Effector memory CD4-positive, alpha-beta T cell (primary cell): Measurements from ENCODE around the gene SPG7.

Experiments used
- DNase-seq, 3 donors: peaks; one replicate each; pipeline ENCODE4 v3.0.0-alpha.2; 2020
- H3K27ac ChIP-seq: 2 replicates; pipeline ENCODE4 v1.7.0; 2013; ENCODE audit warnings: mild to moderate bottlenecking, low read length, moderate library complexity; ENCODE audit not compliant: insufficient read depth, poor library complexity, severe bottlenecking
- H3K27me3 ChIP-seq: replicated peaks from 2 replicates; pipeline ENCODE4 v1.7.0; 2013; ENCODE audit warnings: mild to moderate bottlenecking, low read length; ENCODE audit not compliant: insufficient read depth, control insufficient read depth, poor library complexity, severe bottlenecking
- H3K36me3 ChIP-seq: 2 replicates; pipeline ENCODE4 v1.7.0; 2013; ENCODE audit warnings: mild to moderate bottlenecking, low read length, moderate library complexity; ENCODE audit not compliant: control insufficient read depth, insufficient read depth
- H3K4me1 ChIP-seq: 2 replicates; pipeline ENCODE4 v1.7.0; 2013; ENCODE audit warnings: low read length, mild to moderate bottlenecking; ENCODE audit not compliant: control insufficient read depth, insufficient read depth, poor library complexity, severe bottlenecking
- H3K4me3 ChIP-seq: 2 replicates; pipeline ENCODE4 v1.7.0; 2013; ENCODE audit warnings: low read length, low read depth, mild to moderate bottlenecking; ENCODE audit not compliant: insufficient read depth, poor library complexity, severe bottlenecking
- H3K9me3 ChIP-seq: 2 replicates; pipeline ENCODE4 v1.7.0; 2013; ENCODE audit warnings: mild to moderate bottlenecking, low read length, moderate library complexity; ENCODE audit not compliant: control insufficient read depth

SPG7 gene

DNA sequence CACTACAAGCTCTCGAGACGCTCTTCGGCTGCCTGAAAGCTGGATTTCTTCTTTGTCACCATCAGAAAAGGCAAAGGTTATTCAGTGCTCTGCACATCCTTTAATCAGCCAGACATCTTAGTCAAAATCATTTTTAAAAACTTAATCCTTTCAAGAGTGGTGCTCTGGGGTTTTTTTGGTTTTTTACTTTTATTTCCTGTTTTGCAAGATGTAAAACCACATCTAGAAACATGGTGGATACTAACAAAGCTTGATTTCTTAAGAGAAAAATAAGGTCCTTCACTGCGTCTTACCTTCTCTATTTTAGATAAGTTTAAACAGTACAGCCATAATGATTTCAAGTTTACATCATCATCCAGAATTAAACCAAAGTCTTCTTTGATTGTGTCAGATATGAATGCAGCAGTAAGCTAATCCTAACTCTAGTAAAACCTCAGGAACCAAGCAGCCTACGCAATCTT lies 24.1 kb upstream of the SPG7 start:
- peak overlapping the region; percentile 33 for H3K4me3 ChIP-seq
- H3K36me3 ChIP-seq = no peaks in the 10 kb centered on the region
- peaks cover 81% of the 10 kb centered on the region for H3K4me1 ChIP-seq
- H3K27me3 ChIP-seq = no peaks in the 10 kb centered on the region
- H3K27ac ChIP-seq = peak overlapping the region; percentile 68
- H3K9me3 ChIP-seq = no peaks in the 10 kb centered on the region
- DNase-seq = no peak

DNA sequence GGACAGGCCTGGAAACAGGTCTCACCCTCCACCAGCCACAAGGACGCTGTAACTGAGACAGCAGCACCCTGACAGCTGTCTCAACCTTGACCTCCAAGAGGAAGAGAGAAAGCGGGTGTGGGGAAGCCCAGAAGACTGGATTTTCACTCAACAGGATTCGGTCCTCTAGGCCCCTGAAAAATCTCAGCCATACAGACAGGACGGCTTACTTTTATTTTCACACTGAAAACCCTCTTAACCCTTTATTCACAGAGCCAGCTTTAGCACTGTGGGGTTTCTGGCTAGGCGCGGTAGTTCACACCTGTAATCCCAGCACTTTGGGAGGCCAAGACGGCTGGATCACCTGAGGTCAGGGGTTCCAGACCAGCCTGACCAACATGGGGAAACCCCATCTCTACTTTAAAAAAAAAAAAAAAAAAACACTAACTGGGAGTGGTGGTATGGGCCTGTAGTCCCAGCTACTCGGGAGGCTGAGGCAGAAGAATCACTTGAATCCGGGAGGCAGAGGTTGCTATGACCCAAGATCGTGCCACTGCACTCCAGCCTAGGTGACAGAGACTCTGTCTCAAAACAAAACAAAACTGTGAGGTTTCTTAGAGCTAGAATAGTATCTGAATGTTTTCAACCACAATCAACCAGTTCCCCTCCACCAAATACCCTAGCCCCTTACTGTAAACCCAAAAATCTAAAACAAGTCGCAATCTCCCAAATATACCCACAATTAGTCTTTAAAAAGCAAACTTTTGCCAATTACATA lies 23.1 kb upstream of the SPG7 start:
- peak overlapping the region; percentile 15 for H3K4me3 ChIP-seq
- peak in 1 of 3 donors; percentile 21 for DNase-seq

DNA sequence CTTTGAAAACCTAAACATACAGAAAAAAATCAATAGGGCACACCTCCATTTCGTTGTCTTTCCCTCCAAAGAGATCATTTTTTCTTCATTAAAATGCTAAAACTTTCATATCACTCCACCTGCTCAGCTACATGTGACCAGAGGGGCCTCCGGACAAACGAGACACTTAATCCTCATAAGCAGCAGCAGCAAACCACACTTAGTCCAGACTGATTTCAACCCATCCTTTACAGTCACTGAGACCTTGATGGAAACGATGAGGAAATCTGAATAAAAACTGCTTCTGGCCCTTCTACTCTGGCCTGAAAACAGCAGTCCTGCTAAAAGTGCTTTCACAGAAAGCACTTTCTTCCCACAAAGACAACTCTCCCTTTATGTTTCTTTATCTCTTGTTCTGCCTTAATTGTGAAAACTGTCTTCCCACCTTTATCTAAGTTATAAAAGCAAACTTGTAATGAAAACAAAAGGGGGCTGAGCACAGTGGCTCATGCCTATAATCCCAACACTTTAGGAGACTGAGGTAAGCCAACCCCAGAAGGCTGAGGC lies 22.4 kb upstream of the SPG7 start:
- Histone ChIP-seq H3K36me3 (no peaks in the 10 kb centered on the region), H3K4me1 (peaks cover 77% of the 10 kb centered on the region), H3K27me3 (no peaks in the 10 kb centered on the region), H3K9me3 (no peaks in the 10 kb centered on the region), H3K27ac (peak overlapping the region; percentile 68), H3K4me3 (peak overlapping the region; percentile 15)
- no peak for DNase-seq

More for the DNA sequence above, 23.1 kb upstream of the SPG7 start:
- H3K36me3 ChIP-seq = no peaks in the 10 kb centered on the region
- H3K4me1 ChIP-seq = peaks cover 81% of the 10 kb centered on the region
- no peaks in the 10 kb centered on the region for H3K27me3 ChIP-seq
- H3K9me3 ChIP-seq = no peaks in the 10 kb centered on the region
- H3K27ac ChIP-seq = peak overlapping the region; percentile 68

DNA sequence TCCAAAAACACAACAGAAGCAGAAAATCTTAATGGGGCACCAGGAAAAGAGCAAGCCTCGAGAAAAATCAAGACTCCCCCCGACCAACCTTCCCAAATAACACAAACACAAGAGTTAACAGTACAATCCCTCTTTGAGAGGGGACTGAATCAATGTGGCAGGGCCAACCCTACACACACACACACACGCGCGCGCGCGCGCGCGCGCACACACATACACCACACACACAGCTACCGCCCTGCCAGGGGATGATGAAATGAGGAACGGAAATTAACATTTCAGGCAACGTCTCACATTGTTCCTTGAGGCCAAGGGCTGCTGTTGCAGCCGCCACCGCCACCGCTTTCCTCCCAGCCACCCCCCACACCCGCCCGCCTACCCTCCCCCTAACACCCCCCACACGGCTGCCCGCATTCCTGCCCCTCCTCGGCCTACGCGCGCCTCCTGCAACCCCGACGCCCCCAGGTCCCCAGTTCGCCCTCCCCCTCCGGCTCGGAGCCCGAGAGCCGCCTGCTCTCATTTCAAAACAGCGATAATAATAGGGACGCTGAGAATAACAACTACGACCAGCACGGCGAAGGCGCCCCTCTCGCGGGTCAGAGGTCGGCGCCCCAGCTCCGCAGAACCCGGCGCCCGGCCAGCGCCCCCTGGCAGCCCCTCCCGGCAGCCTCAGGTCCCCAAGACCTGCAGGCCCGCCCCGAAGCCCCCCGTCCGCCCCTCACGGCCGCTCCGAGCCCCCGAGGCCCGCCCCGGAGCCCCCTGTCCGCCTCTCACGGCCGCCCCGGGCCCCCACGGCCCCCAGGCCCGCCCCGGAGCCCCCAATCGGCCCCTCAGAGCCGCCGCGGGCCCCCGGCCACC lies 18.9 kb upstream of the SPG7 start:
- Histone ChIP-seq H3K4me1 (peaks cover 57% of the 10 kb centered on the region), H3K4me3 (peak overlapping the region; percentile 71), H3K27me3 (no peaks in the 10 kb centered on the region), H3K9me3 (no peaks in the 10 kb centered on the region), H3K36me3 (no peaks in the 10 kb centered on the region), H3K27ac (peak overlapping the region; percentile 84)
- peak; percentile 73 to 76 (median 74) for DNase-seq

DNA sequence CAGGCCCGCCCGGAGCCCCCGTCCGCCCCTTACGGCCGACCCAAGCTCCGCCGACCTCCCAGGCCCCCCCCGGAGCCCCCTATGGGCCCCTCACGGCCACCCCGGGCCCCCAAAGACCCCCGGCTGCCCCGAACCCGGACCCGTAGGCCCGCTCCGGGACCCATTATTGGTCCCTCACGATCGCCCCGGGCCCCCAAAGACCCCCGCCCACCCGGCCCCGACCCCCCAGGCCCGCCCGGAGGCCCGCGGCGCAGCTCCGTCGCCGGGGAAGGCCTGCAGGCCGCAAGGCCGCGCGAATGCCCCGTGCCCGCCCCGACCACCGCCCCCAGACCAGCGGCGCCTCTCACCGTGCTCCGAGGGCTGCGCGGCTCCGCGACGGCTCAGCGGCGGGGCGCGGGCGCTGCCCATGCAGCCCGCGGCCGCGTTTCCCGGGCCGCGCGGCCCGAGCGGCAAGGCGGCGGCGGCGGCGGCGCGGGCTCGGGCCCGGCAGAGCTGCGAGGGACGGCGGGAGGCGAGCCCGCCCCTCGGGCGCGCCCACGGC lies 18.2 kb upstream of the SPG7 start:
- H3K4me1 ChIP-seq = peaks cover 50% of the 10 kb centered on the region
- DNase-seq = no peak
- H3K27me3 ChIP-seq = no peaks in the 10 kb centered on the region
- H3K27ac ChIP-seq = peak overlapping the region; percentile 84
- peak overlapping the region; percentile 21 for H3K4me3 ChIP-seq
- no peaks in the 10 kb centered on the region for H3K9me3 ChIP-seq
- no peaks in the 10 kb centered on the region for H3K36me3 ChIP-seq

DNA sequence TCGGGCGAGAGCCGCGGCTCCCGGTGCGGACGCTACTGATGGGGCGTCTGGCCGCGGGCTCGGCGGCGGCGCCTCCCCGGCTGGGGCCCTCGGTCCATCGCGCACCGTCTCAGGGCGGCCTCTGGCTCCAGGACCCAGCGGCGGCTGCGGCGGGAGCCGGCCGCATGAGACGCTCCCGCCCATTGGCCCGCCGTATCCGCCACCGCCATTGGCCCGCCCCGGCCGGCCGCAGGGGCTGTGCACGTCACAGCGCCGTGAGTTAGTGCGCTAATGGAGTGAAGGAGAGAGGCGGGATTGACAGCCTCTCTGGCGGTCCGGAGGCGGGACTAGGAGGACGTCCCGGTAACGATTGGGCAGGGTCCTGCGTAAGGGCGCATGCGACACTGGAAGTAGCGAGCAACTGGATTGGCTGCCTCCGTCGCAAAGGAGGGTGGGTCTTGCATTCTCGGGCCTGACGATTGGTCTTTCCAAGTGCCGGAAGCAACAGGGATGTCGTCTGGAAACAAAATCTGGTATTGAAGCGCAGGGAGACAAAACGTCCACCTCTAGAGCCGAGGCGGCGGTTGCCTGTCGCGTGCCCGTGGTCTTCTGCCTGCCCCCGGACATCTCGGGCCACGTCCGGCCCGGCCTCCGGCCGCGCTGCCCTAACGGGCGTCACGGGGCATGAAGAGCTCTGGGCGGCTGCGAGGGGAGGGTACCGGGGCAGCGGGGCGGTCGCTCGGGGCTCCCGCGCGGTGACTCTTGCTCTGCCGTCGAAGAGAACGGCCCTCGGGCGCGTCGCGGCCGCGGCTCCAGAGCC lies 17.6 kb upstream of the SPG7 start, which contains the start of gene ANKRD11:
Gene ANKRD11, minus strand, starts transcription at position 123 of the 799 bp plus-strand sequence. CDS start 173,542 bp downstream, outside the sequence.
- no peaks in the 10 kb centered on the region for H3K27me3 ChIP-seq
- DNase-seq = peak; percentile 98 to 99 (median 99)
- H3K4me3 ChIP-seq = peak within 1 kb of the TSS; percentile 74
- H3K36me3 ChIP-seq = no peaks in the 10 kb centered on the region
- H3K9me3 ChIP-seq = no peaks in the 10 kb centered on the region
- H3K27ac ChIP-seq = peak within 1 kb of the TSS; percentile 86
- H3K4me1 ChIP-seq = peaks cover 43% of the 10 kb centered on the region

DNA sequence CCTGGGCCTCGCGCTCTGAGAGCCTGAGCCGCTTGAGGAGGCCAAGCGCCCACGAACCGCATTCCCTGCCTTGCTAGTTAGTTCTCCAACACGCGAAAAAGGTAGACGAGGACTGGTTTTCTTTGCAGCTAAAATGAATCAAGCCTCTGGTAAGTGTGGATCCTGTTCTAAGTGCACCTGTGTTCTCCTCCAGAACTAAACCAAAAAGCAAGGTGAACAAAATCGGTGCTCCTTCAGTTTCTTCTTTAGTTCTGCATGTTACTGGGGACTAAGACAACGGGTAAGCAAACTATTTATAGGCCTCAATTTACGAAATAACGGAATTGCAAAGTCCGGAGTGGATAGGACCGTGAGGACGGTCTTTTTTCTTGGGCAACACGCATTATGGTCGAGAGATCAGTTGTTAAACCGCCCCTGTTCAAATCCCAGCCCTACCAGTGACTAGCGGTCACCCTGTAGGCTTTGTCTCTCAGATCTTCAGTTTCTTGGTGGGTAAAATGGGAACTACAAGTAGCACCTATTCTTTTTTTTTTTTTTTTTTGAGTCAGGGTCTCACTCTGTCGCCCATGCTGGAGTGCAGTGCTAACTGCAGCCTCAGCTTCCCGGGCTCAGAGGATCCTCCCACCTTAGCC lies 16.8 kb upstream of the SPG7 start:
- Histone ChIP-seq H3K27ac (peak overlapping the region; percentile 86), H3K4me1 (peaks cover 36% of the 10 kb centered on the region), H3K4me3 (peak overlapping the region; percentile 74), H3K36me3 (no peaks in the 10 kb centered on the region), H3K27me3 (no peaks in the 10 kb centered on the region), H3K9me3 (no peaks in the 10 kb centered on the region)
- DNase-seq = no peak

DNA sequence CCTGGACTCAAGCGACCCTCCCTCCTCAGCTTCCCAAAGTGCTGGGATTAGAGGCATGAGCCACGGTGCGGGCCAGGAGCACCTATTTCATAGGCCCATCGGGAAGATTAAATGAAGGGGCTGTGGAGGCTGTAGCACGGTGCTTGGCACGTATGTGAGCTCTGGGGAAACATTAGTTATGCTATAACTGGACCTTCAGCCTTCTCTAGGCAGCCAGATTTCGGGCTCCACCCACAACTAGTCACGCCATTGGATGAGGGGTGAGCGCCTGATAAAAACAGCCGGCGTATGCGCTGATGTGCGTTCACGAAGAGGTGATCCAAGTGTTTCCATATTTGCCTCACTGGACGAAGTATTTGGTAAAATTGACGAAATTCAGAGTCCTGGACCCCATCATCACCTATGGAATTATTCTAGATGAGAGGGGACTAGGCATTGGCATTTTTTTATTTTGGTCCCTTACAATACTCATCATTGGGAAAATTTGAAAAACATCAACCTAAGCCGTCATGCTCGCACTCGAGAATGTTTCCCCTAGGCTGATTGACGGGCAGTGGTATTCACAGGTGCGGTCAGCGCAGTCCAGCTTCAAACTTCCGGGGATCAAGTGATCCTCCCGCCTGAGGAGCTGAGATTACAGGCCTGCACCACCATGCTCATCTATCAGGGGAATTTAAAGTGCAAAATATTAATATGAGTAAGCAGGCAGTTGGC lies 16.1 kb upstream of the SPG7 start:
- peaks cover 28% of the 10 kb centered on the region for H3K4me1 ChIP-seq
- H3K9me3 ChIP-seq = no peaks in the 10 kb centered on the region
- no peaks in the 10 kb centered on the region for H3K36me3 ChIP-seq
- no peak overlapping the region for H3K4me3 ChIP-seq
- no peak for DNase-seq
- H3K27ac ChIP-seq = peak overlapping the region; percentile 86
- H3K27me3 ChIP-seq = no peaks in the 10 kb centered on the region
